Stomach (tissue), 9 donors: ENCODE measurements around the gene ULK4. TPM values are rescaled to one million over a fixed set of nuclear protein-coding genes. Genes with fewer than 3 reads are reported as not detected.
"Not testable (repeated sequence)": the region's sequence is repeated elsewhere in the genome, so short reads cannot be mapped to it uniquely, and the experiment has no call there.

Experiments used
- DNase-seq, 2 donors: peaks; one replicate each; pipeline versions ENCODE4 v3.0.0 to v3.0.0-alpha.2; 2013 to 2019
- H3K27ac ChIP-seq, 5 donors: fragments of 200-600 bp in 4 of 5; sonication (generic) in 4 of 5; one replicate each; pipeline ENCODE4 v1.5.1; 2013 to 2019; ENCODE audit warnings: mild to moderate bottlenecking in 1 of 5, moderate library complexity in 1 of 5
- H3K27me3 ChIP-seq, 3 donors: fragments of 200-600 bp; sonication (generic); one replicate each; pipeline ENCODE4 v1.5.1; 2017 to 2019; ENCODE audit warnings: mixed run types in 1 of 3
- H3K36me3 ChIP-seq, 4 donors: fragments of 200-600 bp; sonication (generic); 1 replicate in 3 of 4; 2 replicates in 1 of 4; pipeline ENCODE4 v1.5.1; 2016 to 2019
- H3K4me1 ChIP-seq, 4 donors: fragments of 200-600 bp; sonication (generic); one replicate each; pipeline ENCODE4 v1.5.1; 2016 to 2019
- H3K4me3 ChIP-seq, 4 donors: fragments of 200-600 bp; sonication (generic) in 3 of 4; one replicate each; pipeline ENCODE4 v1.5.1; 2016 to 2019; ENCODE audit warnings: mild to moderate bottlenecking in 1 of 4
- H3K9me3 ChIP-seq, 4 donors: fragments of 200-600 bp; sonication (generic); one replicate each; pipeline ENCODE4 v1.5.1; 2016 to 2019
- EP300 ChIP-seq: sonication (generic); formaldehyde crosslinking; IDR thresholded peaks from one replicate; pipeline ENCODE4 v1.6.1; 2017; ENCODE audit warnings: antibody characterized with exemption
- POLR2A ChIP-seq, 4 donors: fragments of 450-650 bp; IDR thresholded peaks; one replicate each; pipeline ENCODE4 v1.6.1; 2016; ENCODE audit warnings: antibody characterized with exemption in 4 of 4, control low read depth in 2 of 4, mild to moderate bottlenecking in 1 of 4, moderate library complexity in 1 of 4
- POLR2AphosphoS5 ChIP-seq, 3 donors: sonication (generic); formaldehyde crosslinking; IDR thresholded peaks; one replicate each; pipeline ENCODE4 v1.6.1; 2016; ENCODE audit warnings: antibody characterized with exemption in 3 of 3
- WGBS, 5 donors: extraction: QIAGEN DNeasy Blood & Tissue Kit in 3 of 5; methylation state at CpG; one replicate each; pipeline versions ENCODE4 v1.1.5 to v1.1.7; 2013 to 2018; 5-methylcytosine and 5-hydroxymethylcytosine counted together
- intact Hi-C: fragments of 100-400 bp; cut with DNase I; formaldehyde crosslinking; loops from one replicate; pipeline ENCODE4 v1.15.1; 2023; ENCODE audit warnings: low total_unique reads
- polyA plus RNA-seq, 3 donors: library from polyadenylated mRNA; stranded (reverse); fragments of 200-250 nt; gene quantifications; one replicate each; pipeline ENCODE4 v1.2.3, GENCODE V29; 2013
- total RNA-seq, 5 donors: library from RNA; depleted of rRNA; stranded (reverse); fragments of >200 nt; gene quantifications; one replicate each; pipeline versions ENCODE4 v1.1.0 to v1.2.3, GENCODE V29; 2014 to 2016
- TF ChIP-seq, protein P1 (sequence below), 7 experiments: fragments of 450-650 bp in 4 of 7; fragments of 200-600 bp in 3 of 7; sonication (generic) in 3 of 7; IDR thresholded peaks; one replicate each; pipeline ENCODE4 v1.5.1; 2016 to 2019; ENCODE audit warnings: antibody characterized with exemption in 7 of 7, control low read depth in 2 of 7, mild to moderate bottlenecking in 1 of 7
- donor health status: healthy with polysubstance abuse.
- donor health status: Bipolar disorder and iron deficiency.
- donor health status: healthy.

ULK4 gene
- total and polyA plus RNA-seq, 8 donors, result 1.6 to 150 (median 7.4) TPM

DNA sequence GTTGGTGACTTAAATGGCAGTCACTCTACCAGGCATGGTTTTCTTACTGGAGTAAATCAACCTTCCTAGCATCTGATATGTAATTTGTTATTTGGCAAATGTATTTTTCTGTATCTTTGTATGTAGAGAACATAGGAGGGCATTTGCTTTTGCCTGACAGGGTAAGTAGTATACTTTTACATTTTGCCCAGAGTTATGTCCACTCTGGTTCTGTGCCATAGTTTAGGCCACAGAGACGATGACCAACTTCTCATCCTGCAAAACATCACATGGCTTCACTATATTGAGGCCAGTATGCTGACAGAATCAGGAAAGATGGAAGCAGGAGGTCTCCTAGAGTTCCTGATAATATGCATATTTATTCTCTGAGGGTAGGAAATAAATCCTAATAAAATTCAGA, 23.1 kb upstream of the ULK4 start:
- intact Hi-C loops, result no loop called here
- Histone ChIP-seq H3K27me3 (no peaks in the 10 kb centered on the region), H3K9me3 (no peaks in the 10 kb centered on the region), H3K27ac (no peak overlapping the region), H3K4me3 (no peak overlapping the region), H3K4me1 (no peaks in the 10 kb centered on the region), H3K36me3 (no peaks in the 10 kb centered on the region)
- DNase-seq, result no peak
- 76 to 88% (median 79%) methylated on average over 1 of the region's 1 CpG for WGBS, 5 donors
- TF ChIP-seq, protein P1, sequence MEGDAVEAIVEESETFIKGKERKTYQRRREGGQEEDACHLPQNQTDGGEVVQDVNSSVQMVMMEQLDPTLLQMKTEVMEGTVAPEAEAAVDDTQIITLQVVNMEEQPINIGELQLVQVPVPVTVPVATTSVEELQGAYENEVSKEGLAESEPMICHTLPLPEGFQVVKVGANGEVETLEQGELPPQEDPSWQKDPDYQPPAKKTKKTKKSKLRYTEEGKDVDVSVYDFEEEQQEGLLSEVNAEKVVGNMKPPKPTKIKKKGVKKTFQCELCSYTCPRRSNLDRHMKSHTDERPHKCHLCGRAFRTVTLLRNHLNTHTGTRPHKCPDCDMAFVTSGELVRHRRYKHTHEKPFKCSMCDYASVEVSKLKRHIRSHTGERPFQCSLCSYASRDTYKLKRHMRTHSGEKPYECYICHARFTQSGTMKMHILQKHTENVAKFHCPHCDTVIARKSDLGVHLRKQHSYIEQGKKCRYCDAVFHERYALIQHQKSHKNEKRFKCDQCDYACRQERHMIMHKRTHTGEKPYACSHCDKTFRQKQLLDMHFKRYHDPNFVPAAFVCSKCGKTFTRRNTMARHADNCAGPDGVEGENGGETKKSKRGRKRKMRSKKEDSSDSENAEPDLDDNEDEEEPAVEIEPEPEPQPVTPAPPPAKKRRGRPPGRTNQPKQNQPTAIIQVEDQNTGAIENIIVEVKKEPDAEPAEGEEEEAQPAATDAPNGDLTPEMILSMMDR (IDR thresholded peaks at IDR 0.05), result no peak
- TF ChIP-seq POLR2AphosphoS5 (IDR thresholded peaks at IDR 0.05), result no peak
- TF ChIP-seq POLR2A (IDR thresholded peaks at IDR 0.05), result no peak
- no peak for TF ChIP-seq EP300

DNA sequence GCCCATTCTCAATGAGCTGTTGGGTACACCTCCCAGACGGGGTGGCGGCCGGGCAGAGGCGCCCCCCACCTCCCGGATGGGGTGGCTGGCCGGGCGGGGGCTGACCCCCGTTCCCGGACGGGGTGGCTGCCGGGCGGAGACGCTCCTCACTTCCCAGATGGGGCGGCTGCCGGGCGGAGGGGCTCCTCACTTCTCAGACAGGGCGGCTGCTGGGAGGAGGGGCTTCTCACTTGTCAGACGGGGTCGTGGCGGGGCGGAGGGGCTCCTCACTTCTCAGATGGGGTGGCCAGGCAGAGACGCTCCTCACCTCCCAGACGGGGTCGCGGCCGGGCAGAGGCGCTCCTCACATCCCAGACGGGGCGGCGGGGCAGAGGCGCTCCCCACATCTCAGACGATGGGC, 21.2 kb upstream of the ULK4 start:
- WGBS, 5 donors, result 94 to 97% (median 96%) methylated on average over 3 to 26 of the region's 32 CpGs
- not testable (repeated sequence) for H3K27me3 ChIP-seq, DNase-seq

DNA sequence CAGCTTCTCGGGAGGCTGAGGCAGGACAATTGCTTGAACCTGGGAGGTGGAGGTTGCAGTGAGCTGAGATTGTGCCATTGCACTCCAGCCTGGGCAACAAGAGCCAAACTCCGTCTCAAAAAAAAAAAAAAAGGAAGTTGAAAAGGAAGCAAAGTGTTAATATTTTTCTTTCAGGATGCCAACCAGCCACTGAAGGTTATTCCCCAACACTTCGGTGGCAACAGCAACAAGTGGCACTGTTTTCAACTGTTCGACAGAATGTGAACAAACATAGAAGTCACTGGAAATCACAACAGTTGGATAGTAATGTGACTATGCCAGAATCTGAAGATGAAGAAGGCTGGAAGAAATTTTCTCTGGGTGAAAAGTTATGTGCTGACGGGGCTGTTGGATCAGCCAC, 15.5 kb upstream of the ULK4 start:
- DNase-seq, intact Hi-C loops, H3K9me3 ChIP-seq, H3K4me3 ChIP-seq, H3K36me3 ChIP-seq, H3K27me3 ChIP-seq, H3K27ac ChIP-seq, H3K4me1 ChIP-seq: not testable (repeated sequence)
- WGBS, 5 donors, result 60 to 77% (median 69%) methylated on average over 5 of the region's 5 CpGs

More for the DNA sequence above, 21.2 kb upstream of the ULK4 start:
- intact Hi-C loops, H3K4me3 ChIP-seq, H3K27ac ChIP-seq, H3K36me3 ChIP-seq, H3K4me1 ChIP-seq, H3K9me3 ChIP-seq: not testable (repeated sequence)

DNA sequence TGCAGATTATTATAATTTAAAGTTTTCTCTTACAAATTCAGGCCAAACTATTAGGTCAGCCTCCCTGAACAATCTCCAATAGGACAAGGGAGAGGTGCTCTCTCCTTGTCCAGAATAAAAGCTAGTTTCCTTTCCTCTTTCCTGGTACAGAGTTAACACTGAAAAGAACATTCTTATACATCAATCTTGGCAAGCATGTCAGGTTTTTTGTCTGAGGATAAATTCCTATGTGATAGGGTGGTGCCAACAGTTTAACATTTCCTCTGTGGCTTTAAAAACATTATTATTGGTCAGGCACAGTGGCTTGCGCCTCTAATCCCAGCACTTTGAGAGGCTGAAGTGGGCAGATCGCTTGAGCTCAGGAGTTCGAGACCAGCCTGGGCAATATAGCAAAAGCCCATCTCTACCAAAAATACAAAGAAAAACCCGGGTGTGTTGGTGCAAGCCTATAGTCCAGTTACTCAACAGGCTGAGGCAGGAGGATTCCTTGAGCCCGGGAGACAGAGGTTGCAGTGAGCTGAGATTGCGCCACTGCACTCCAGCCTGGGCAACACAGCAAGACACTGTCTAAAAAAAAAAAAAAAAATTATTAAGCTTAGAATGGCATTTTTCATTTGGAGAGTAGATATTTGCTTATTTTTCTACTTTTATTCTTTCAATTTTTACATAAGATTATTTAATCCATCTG, 13.7 kb upstream of the ULK4 start:
- no peaks in the 10 kb centered on the region for H3K27me3 ChIP-seq
- H3K4me1 ChIP-seq, result no peaks in the 10 kb centered on the region
- no peaks in the 10 kb centered on the region for H3K36me3 ChIP-seq
- TF ChIP-seq EP300, result no peak
- peak in 1 of 3 donors; percentile 26 for TF ChIP-seq POLR2AphosphoS5 (IDR thresholded peaks at IDR 0.05)
- WGBS, 5 donors, result 53 to 81% (median 61%) methylated on average over 6 of the region's 6 CpGs
- H3K4me3 ChIP-seq, result no peak overlapping the region
- H3K27ac ChIP-seq, result no peak overlapping the region
- H3K9me3 ChIP-seq, result no peaks in the 10 kb centered on the region
- no peak for DNase-seq
- intact Hi-C loops, result no loop called here

DNA sequence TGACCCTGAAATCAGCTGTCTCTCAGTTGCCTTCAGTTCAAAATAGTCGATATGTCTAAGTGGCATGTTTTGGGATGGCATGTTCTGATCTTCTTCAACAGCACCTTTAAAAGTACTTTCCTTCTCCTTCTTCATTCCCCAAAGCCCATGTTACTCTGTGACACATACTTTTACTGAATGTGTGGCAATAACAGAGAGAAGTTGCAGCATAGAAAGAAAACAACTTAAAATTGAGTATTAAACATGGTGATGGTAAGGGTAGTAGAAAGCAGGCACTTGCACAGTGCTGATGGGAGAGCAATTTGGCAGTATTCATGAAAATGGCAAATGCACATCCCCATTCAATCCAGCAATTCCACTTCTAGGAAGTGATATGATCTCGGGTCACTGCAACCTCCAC, 12.3 kb upstream of the ULK4 start:
- intact Hi-C loops, result no loop called here
- WGBS, 5 donors, result 83 to 94% (median 89%) methylated on average over 2 of the region's 2 CpGs
- Histone ChIP-seq H3K4me3 (no peak overlapping the region), H3K9me3 (no peaks in the 10 kb centered on the region), H3K27me3 (no peaks in the 10 kb centered on the region), H3K4me1 (no peaks in the 10 kb centered on the region), H3K27ac (no peak overlapping the region), H3K36me3 (no peaks in the 10 kb centered on the region)
- DNase-seq, result no peak
- TF ChIP-seq, protein P1 (IDR thresholded peaks at IDR 0.05), result no peak
- TF ChIP-seq POLR2A (IDR thresholded peaks at IDR 0.05) (no peak), POLR2AphosphoS5 (IDR thresholded peaks at IDR 0.05) (no peak), EP300 (no peak)

DNA sequence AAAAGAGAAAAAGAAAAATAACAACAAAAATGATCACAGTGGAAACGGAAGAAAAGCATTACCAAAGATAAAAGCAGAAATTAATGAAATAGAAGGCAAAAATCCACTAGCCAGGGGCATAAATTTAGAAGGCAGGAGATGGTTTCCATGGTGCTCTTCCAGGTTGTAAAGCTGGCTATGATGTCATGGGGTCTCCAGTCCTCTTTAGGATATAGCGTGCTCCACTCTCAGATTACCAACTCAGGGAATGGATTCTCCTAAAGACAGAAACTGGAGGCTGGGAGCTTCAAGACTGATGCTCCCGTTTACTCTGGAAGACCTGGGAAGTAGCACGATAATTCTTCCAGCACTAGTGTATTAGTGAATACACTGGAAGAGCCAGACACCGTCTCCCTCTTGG, 10.9 kb upstream of the ULK4 start:
- no peaks in the 10 kb centered on the region for H3K9me3 ChIP-seq
- no peak overlapping the region for H3K4me3 ChIP-seq
- 82 to 97% (median 92%) methylated on average over 5 of the region's 5 CpGs for WGBS, 5 donors
- H3K36me3 ChIP-seq, result no peaks in the 10 kb centered on the region
- no peaks in the 10 kb centered on the region for H3K4me1 ChIP-seq
- no peaks in the 10 kb centered on the region for H3K27me3 ChIP-seq
- DNase-seq, result no peak
- TF ChIP-seq POLR2AphosphoS5 (IDR thresholded peaks at IDR 0.05) (no peak), EP300 (no peak), POLR2A (IDR thresholded peaks at IDR 0.05) (no peak)
- TF ChIP-seq, protein P1 (IDR thresholded peaks at IDR 0.05), result no peak
- intact Hi-C loops, result no loop called here
- H3K27ac ChIP-seq, result no peak overlapping the region
